NCI-H2171 treated with DMSO at 0.1 percent for 48 hours (cell line): Measurements from ENCODE around the gene TAF11L9.
"Not testable (repeated sequence)": the region's sequence is repeated elsewhere in the genome, so short reads cannot be mapped to it uniquely, and the experiment has no call there.

Experiments
- DNase-seq: peaks from one replicate; lab custom pipeline; 2025; lab: John Stamatoyannopoulos, UW

TAF11L9 gene

GRCh38 chr5:17594255-17594654, at the start of gene TAF11L9:
TAF11L9 (minus strand) TSS chr5:17594394.
- not testable (repeated sequence) for DNase-seq

- no peak for DNase-seq
Observed at GRCh38 chr5:17634160-17634559, 40.0 kb upstream of the TAF11L9 start, which contains the start of gene TAF11L14. TAF11L14 (plus strand) TSS chr5:17634460.

GRCh38 chr5:17631788-17632187, 37.6 kb upstream of the TAF11L9 start, which contains the start of gene TAF11L13:
TAF11L13 (plus strand) TSS chr5:17632088.
- not testable (repeated sequence) for DNase-seq

- DNase-seq = no peak
Observed at GRCh38 chr5:17625686-17626085, 31.5 kb upstream of the TAF11L9 start.

- DNase-seq = no peak
Observed at GRCh38 chr5:17620627-17621026, 26.4 kb upstream of the TAF11L9 start.

- DNase-seq = no peak
Observed at GRCh38 chr5:17619354-17619753, 25.2 kb upstream of the TAF11L9 start.

GRCh38 chr5:17614872-17615605, 20.8 kb upstream of the TAF11L9 start:
- no peak for DNase-seq

GRCh38 chr5:17610092-17610491, 15.9 kb upstream of the TAF11L9 start, which contains the start of gene TAF11L12:
TAF11L12 (plus strand) TSS chr5:17610392.
- not testable (repeated sequence) for DNase-seq

- not testable (repeated sequence) for DNase-seq
Observed at GRCh38 chr5:17607461-17607860, 13.3 kb upstream of the TAF11L9 start.

GRCh38 chr5:17604951-17605350, 10.8 kb upstream of the TAF11L9 start:
- no peak for DNase-seq

- not testable (repeated sequence) for DNase-seq
Observed at GRCh38 chr5:17603880-17604279, 9.7 kb upstream of the TAF11L9 start, which contains the start of gene TAF11L11. TAF11L11 (plus strand) TSS chr5:17604183.

- not testable (repeated sequence) for DNase-seq
Observed at GRCh38 chr5:17597728-17598127, 3.5 kb upstream of the TAF11L9 start, which contains the start of gene TAF11L10. TAF11L10 (minus strand) TSS chr5:17597828.

- not testable (repeated sequence) for DNase-seq
Observed at GRCh38 chr5:17590860-17591259, 3.3 kb downstream of the TAF11L9 start, which contains the start of gene TAF11L8. TAF11L8 (minus strand) TSS chr5:17590960.

- DNase-seq = not testable (repeated sequence)
Observed at GRCh38 chr5:17585658-17586057, 8.5 kb downstream of the TAF11L9 start, which contains the start of gene TAF11L7. TAF11L7 (minus strand) TSS chr5:17585758.
